DMS53 treated with DMSO at 0.1 percent for 48 hours (cell line): ENCODE results near the gene OTOP2.

Source experiments
- DNase-seq: peaks from one replicate; lab custom pipeline; 2025; ENCODE audit not compliant: unreplicated experiment; lab: John Stamatoyannopoulos, UW

Gene OTOP2

DNA sequence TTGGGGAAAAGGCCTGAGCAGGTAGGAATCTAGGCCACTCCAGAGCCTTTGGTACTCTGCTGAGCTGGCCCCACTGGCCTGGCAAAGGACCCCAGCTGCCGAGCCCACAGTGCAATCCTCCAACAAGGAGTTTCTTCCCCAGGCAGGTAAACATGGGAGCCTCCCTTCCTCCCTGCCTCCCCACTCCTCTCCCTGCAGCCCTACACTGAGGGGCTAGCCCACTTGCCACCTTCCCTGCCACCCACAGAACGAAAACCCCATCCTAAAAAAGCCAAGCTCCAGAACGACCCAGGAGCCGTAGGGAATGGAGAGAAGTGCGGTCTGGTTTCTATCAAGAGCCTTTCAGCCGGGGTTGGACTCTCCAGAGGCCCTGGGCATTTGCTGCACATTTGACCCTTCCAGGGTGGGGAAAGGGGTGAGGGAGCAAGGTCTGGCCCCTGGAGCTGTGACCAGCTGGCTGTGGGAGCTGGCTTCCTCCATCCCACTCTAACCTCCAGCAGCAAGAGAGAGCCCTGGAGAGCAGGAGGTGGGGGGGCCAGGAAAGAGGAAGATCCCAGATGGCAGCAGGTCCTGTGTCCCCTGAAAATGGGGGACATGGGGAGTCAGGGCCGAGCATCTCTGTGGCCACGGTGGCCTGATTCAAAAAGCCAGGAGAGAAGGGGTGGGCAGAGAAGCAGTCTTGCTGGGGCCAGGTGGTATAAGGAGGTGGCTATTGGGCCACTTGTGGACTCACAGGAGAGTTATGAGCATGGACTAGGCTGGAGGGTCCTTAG is 47.2 kb downstream of the OTOP2 start:
- no peak for DNase-seq

DNA sequence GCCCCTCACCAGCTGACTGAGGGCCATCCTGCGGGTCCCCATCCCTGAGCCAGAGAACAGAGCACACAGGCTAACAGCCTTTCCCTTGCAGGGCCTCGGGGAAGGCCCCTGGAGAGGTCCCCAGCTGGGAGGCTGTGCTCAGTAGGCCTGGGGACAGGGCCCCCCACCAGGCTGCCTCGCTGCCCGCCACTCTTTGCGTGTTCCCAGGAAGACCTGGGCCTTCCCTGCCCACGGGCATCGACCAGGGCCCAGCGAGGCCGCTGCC is 47.7 kb downstream of the OTOP2 start:
- DNase-seq, result no peak

DNA sequence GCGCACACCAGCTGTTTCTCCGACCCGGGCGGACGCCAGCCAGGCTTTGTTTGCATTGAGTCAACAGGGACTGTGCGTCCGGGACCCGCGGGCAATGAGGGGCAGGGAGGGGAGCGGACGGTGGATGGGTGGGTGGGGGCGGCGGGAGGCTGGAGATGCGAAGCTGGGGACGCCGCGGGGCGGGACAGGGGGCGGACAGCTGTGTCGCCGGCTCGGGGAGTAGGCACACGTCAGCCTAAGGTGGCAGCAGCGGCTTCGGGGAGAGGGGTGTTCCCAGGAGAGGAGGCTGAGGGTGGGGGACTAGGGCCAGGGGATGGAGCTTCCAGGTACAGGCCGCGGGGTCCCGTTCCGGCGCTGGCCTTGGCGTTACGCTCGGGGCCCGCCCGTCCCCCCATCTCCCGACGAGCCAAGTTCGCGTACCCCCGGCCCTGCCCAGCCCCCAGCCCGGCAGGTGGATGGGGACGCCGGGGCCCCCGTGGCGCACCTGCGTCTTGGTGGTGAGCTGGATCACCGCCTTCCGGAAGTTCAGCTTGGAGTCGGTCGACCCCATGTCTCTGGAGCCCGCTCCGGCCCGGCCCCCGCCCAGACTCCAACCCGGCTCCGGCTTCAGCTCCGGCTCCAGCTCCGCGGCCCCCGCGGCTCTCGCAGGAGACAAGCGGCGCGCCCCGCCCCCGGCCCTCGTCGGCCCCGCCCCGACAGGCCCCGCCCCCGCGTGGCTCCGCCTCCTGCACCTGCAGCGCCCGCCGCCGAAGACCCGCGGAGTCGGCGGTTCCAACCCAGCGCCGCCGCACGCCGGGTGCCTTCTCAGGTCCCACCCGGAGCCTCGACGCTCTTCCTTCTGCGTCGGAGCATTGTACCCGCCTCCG is 48.3 kb downstream of the OTOP2 start, which contains the start of gene HID1:
TSS of gene HID1 (minus strand) at position 653 of the 866 bp plus-strand sequence. CDS start at position 550, 103 bp downstream.
- DNase-seq, result peak; percentile 47

DNA sequence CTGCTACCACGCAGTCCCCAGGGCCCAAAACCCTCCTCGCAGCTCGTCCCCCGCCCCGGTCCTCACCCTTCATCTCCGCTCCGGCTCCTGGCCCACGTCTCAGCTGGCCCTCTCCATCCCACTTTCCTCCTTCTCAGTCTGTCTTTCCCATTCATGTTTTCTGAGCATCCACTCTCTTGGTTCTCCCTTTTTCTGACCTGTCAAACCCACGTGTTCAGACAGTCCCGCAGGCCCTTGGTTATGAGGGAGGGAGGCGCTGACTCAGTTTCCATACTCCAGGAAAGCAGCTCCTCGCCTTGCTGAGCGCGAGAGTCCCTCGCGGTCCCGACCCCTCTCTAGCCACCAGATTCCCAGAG is 48.9 kb downstream of the OTOP2 start:
- no peak for DNase-seq

DNA sequence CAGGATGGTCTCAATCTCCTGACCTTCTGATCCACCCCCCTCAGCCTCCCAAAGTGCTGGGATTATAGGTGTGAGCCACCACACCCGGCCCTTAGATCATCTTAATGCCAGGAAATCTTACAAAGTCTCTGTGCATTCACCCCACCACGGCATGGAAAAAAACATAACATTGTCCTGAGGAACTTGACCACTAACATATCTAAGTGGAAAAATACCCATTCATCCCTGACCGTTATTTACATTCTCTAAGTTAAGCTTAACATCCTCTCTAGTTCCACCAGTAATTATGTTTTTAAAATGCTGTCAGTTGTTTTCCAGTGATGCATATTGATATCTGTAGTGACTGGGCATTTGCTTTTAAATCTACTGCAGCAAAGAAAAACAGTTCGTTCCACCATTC is 51.9 kb downstream of the OTOP2 start:
- DNase-seq, result no peak

DNA sequence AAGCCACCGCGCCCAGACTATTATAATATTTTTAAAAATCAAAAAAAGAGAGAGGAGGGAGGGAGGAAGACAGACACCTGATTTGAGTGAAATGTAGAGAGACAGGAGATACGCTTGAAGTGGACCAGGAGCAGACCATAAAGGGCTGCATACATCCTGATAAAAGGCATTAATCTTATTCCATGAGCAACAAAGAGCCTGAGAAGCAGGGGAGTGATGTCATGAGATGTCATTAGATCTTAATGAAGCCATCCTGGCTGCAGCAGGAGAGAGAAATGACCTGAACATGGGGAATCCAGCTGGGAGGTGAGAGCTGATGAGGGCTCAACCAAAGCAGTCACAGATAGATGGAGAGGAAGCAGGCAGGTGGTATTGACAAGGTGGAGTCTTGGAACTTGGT is 53.7 kb downstream of the OTOP2 start:
- DNase-seq, result no peak

DNA sequence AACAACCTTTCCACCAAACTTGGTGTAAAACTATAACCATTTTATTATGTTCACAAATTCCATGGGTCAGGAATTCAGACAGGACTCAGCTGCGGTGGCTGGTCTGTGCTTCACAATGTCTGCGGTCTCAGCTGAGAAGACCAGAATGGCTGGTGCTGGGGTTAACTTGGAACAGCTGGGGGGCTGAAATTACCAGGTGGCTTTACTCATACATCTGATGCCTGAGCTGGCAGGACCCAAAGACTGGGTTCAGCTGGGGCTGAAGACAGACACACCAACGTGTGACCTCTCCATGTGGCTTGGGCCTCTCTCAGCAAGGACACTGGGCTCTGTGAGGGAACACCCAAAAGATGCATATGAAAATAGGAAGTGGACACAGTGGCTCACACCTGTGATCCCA is 54.2 kb downstream of the OTOP2 start:
- DNase-seq, result no peak

DNA sequence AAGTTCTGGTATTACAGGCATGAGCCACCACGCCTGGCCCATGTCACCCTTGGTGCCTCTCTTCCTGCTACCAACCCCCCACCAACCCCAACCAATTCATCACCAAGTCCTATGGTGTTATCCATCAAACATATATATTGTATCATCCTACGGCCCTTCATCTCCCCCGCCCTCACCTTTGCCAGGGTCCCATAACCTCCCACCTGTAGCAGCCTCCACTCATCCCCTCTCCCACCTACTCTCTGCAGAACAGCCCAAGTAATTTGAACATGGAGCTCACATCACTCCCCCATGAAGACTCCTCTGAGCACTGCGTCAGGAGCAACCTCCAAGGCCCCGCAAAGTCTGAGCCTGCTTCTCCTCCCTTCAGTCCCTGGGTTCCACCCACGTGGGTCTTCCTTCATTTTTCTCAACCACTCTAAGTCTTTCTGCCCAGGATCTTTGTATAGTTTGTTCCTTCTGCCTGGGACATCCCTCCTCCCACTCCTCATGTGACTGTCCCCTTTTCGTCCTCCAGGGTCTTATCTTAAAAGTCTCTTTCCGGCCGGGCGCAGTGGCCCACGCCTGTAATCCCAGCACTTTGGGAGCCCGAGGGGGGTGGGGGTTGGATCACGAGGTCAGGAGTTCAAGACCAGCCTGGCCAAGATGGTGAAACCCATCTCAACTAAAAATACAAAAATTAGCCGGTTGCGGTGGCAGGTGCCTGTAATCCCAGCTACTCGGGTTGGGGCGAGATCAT is 55.5 kb downstream of the OTOP2 start:
- no peak for DNase-seq

DNA sequence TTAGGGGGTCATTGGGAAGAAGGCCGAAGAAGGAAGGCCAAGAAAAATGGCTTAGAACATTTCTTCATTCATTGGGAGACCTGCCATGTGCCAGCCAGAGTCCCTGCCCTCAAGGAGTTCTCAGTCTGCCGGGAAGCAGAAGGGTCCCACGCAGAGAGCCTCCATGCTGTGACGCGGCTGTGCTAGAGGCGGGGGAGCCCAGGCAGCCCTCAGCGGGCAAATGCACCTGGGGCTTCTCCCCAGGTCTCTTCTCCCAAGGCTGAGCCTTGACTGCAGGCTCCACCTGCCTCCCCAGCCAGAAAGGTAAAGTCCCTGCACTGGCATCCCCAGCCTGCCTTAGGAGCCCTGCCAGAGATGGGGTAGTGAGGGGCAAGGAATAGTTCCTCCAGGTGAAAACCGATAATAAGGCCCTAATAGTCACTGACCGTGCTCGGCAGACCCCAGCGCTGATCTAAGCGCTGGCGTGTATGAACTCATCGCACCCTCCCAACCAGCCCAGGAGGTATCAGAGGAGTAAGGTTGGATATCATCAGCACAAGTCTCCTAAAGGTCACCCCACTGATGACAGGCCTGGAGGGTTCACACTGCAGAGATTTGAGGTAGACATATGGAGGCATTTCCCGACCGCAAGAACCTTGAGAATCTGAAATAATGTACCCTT is 57.4 kb downstream of the OTOP2 start:
- no peak for DNase-seq

DNA sequence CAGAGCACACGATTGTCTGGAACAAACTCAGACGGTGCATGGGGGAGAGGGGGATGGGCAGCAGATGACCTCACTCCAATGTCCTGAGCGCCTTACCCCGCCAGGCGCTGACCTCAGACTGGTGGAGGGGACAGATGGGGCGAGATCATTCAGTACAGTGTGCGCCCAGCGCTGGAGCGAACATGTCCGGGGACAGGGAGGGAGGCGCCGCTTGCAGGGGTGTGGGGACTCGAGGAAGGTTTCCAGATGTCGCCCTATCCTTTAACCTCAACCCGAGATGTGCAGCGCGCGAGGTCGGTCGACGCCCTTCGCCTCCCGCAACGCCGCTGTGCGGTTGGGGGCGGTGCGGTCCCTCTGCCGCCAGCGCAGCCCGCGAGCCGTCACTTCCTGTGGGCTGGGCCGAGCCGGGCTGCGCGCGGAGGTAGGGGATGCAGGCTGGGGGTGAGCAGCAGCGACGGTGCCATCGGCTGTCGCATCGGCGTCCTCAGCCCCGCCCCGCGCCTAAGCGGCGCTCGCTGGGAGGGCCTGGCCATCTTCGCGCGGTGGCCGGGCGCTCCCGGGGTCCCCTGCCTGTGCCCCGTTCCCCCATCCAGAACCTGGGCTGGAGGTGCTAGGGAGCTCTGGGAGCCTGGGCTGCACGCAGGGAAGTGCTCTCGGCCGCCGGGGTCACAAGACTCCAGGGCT is 58.0 kb downstream of the OTOP2 start:
- peak; percentile 77 for DNase-seq

DNA sequence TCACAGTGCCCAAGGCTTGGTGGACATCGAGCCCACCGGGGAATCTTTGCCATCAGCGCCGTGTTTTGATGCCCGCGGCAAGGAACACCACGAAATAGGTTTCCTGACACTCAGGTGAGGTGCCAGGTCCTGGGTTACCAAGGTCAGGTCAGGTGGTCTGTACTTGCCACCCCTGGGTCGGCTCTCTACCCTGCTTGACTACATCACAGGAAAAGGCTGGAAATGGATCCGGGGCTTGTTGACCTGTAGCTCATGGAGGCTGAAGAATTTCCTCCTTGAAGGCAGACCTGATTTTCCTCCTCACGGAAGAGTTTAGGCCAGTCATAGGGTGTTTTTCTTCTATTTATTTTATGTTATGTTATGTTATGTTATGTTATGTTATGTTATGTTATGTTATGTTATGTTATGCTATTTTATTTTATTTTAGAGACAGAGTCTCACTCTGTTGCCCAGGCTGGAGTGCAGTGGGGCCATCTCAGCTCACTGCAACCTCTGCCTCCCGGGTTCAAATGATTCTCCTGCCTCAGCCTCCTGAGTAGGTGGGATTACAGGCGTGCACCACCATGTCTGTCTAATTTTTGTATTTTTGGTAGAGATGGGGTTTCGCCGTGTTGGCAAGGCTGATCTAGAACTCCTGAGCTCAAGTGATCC is 58.7 kb downstream of the OTOP2 start:
- peak; percentile 59 for DNase-seq
